Activated B cell treated with CpG ODN at 0.5 μM for 24 hours (primary cell): ENCODE measurements around the gene EIF6. TPM values are rescaled to one million over a fixed set of nuclear protein-coding genes. Genes with fewer than 3 reads are reported as not detected.

ENCODE experiments used
- ATAC-seq: fragments of 200-7000 bp; cut with Tn5 transposase; one replicate; pipeline ENCODE4 v1.10.0; 2021; ENCODE audit warnings: low read depth, mild to moderate bottlenecking, moderate library complexity
- CTCF ChIA-PET: fragments of 350-600 bp; sonication (Branson Sonifier 250); formaldehyde crosslinking; loops from one replicate; lab custom pipeline; 2021; ENCODE audit warnings: antibody characterized with exemption; lab: Charles Lee
- POLR2A ChIA-PET: fragments of 350-600 bp; sonication (Branson Sonifier 250); formaldehyde crosslinking; loops from one replicate; lab custom pipeline; 2021; ENCODE audit warnings: antibody characterized with exemption; lab: Charles Lee
- DNase-seq: peaks from one replicate; pipeline ENCODE4 v3.0.0; 2022
- H3K27ac Mint-ChIP-seq: one replicate; pipeline ENCODE4 v1.8.0; 2020; ENCODE audit warnings: mixed read lengths
- H3K27me3 Mint-ChIP-seq: one replicate; pipeline ENCODE4 v1.8.0; 2021; ENCODE audit warnings: mixed read lengths
- H3K36me3 Mint-ChIP-seq: one replicate; pipeline ENCODE4 v1.8.0; 2021; ENCODE audit warnings: low read depth, mixed read lengths
- H3K4me1 Mint-ChIP-seq: one replicate; pipeline ENCODE4 v1.8.0; 2021; ENCODE audit warnings: mixed read lengths
- H3K4me3 Mint-ChIP-seq: one replicate; pipeline ENCODE4 v1.8.0; 2020; ENCODE audit warnings: mild to moderate bottlenecking, mixed read lengths
- H3K9me3 Mint-ChIP-seq: one replicate; pipeline ENCODE4 v1.8.0; 2020; ENCODE audit warnings: mixed read lengths
- CTCF ChIP-seq: fragments of 200-600 bp; IDR thresholded peaks from one replicate; pipeline ENCODE4 v1.8.0; 2022; ENCODE audit warnings: antibody characterized with exemption, mild to moderate bottlenecking
- intact Hi-C: fragments of 100-400 bp; cut with micrococcal nuclease; formaldehyde crosslinking; loops from one replicate; pipeline ENCODE4 v1.15.1; 2024
- total RNA-seq: library from RNA; stranded (reverse); gene quantifications from 2 replicates; pipeline ENCODE4 v1.2.3, GENCODE V29; 2022

EIF6 gene
- total RNA-seq, 1 donor from 2014 or later: 137 TPM

DNA sequence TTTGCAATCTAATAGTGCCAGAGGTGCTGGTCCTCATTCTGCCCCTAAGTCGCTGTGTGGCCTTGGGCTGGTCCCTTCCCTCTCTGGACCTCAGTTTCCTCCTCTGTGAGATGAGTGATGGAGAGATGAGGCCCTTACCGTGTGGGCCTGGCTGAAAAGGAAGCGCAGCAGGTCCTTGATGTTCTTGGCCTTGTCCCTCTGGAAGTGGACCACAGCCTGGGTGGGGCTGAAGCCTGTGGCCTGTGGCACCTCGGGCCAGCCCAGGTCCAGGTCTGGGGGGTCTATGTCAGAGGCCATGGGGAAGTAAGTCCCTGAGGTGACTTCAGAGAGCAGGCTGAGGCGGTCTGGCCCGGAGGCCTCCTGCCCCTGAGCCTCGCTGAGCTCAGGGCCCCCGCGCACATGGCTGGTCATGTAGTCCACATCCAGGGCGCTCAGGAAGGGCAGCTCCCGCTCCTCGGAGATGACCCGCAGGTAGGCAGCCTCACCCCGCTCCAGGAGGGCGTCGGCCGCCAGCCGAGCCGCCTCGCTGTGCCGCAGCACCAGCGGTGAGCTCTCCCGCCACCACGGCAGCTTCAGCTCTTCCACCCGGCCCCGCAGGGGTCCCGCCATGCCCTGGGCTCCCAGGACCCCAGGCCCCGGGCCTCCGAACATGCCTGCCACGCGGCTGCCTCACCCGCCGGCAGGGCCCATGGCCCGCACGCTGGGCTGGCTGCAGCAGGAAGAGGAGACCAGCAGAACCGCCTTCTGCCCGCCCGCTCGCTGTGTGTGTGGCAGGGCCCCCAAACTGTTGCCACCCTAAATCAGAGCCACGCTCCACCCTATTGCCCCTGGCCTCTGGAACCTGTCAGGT is 7.3 kb upstream of the EIF6 start, which contains the start of gene FAM83C:
Gene FAM83C (minus strand): TSS at position 772 of the 850 bp plus-strand sequence. CDS start 121 bp downstream, at position 651.
- CTCF ChIA-PET: no interaction called here
- no peaks in the 10 kb centered on the region for H3K36me3 Mint-ChIP-seq
- POLR2A ChIA-PET: interaction anchor here (1.1 kb wide), 1 partner anchor 14 kb away, joined by 3 read pairs; the partner anchor contains the start of gene MMP24OS

GRCh38 chr20:35290887-35291417 is 6.4 kb upstream of the EIF6 start:
- TF ChIP-seq CTCF: no peak
- no peak for ATAC-seq
- no peaks in the 10 kb centered on the region for H3K9me3 Mint-ChIP-seq
- CTCF ChIA-PET: no interaction called here
- POLR2A ChIA-PET: interaction anchor here (1.1 kb wide), 1 partner anchor 13 kb away, joined by 3 read pairs; the partner anchor contains the start of gene MMP24OS
- no peak overlapping the region for H3K4me3 Mint-ChIP-seq
- peaks cover 10% of the 10 kb centered on the region for H3K27me3 Mint-ChIP-seq
- no peaks in the 10 kb centered on the region for H3K36me3 Mint-ChIP-seq
- H3K27ac Mint-ChIP-seq: no peak overlapping the region
- DNase-seq: no peak
- intact Hi-C loops: no loop called here
- H3K4me1 Mint-ChIP-seq: no peaks in the 10 kb centered on the region

More for the DNA sequence above, 7.3 kb upstream of the EIF6 start, which contains the start of gene FAM83C:
- DNase-seq (no peak), ATAC-seq (no peak)
- Mint-ChIP-seq H3K4me3 (no peak within 1 kb of the TSS), H3K4me1 (no peaks in the 10 kb centered on the region), H3K27ac (no peak within 1 kb of the TSS), H3K9me3 (no peaks in the 10 kb centered on the region), H3K27me3 (peaks cover 10% of the 10 kb centered on the region)
- no peak for TF ChIP-seq CTCF
- intact Hi-C loops: no loop called here

- Mint-ChIP-seq H3K4me3 (no peak overlapping the region), H3K9me3 (no peaks in the 10 kb centered on the region), H3K36me3 (no peaks in the 10 kb centered on the region), H3K27ac (no peak overlapping the region), H3K4me1 (peaks cover 4% of the 10 kb centered on the region), H3K27me3 (peaks cover 10% of the 10 kb centered on the region)
- POLR2A ChIA-PET: interaction anchor here (1.1 kb wide), 1 partner anchor 13 kb away, joined by 3 read pairs; the partner anchor contains the start of gene MMP24OS
- intact Hi-C loops: no loop called here
- CTCF ChIA-PET: interaction anchor here (1.1 kb wide), 1 partner anchor 15 kb away, joined by 3 read pairs; no protein-coding TSS in a partner anchor
- no peak for DNase-seq
- ATAC-seq: no peak
- no peak for TF ChIP-seq CTCF
Observed at GRCh38 chr20:35290186-35290886, 5.8 kb upstream of the EIF6 start.

GRCh38 chr20:35288325-35289060 is 3.9 kb upstream of the EIF6 start:
- ATAC-seq (no peak), DNase-seq (no peak)
- H3K36me3 Mint-ChIP-seq: peaks cover 11% of the 10 kb centered on the region
- peaks cover 6% of the 10 kb centered on the region for H3K27me3 Mint-ChIP-seq
- peaks cover 15% of the 10 kb centered on the region for H3K4me1 Mint-ChIP-seq
- no peak overlapping the region for H3K4me3 Mint-ChIP-seq
- no peak overlapping the region for H3K27ac Mint-ChIP-seq
- ChIA-PET POLR2A (no interaction called here), CTCF (no interaction called here)
- H3K9me3 Mint-ChIP-seq: no peaks in the 10 kb centered on the region
- TF ChIP-seq CTCF: no peak
- intact Hi-C loops: no loop called here
